ENCODE data around the gene RUNDC3A.

GRCh38 chr17:44258811-44259351 lies 49.5 kb upstream of the RUNDC3A start:
- TF ChIP-seq EZH2 (IDR thresholded peaks at IDR 0.05), result no peak
- TF ChIP-seq, protein P1, sequence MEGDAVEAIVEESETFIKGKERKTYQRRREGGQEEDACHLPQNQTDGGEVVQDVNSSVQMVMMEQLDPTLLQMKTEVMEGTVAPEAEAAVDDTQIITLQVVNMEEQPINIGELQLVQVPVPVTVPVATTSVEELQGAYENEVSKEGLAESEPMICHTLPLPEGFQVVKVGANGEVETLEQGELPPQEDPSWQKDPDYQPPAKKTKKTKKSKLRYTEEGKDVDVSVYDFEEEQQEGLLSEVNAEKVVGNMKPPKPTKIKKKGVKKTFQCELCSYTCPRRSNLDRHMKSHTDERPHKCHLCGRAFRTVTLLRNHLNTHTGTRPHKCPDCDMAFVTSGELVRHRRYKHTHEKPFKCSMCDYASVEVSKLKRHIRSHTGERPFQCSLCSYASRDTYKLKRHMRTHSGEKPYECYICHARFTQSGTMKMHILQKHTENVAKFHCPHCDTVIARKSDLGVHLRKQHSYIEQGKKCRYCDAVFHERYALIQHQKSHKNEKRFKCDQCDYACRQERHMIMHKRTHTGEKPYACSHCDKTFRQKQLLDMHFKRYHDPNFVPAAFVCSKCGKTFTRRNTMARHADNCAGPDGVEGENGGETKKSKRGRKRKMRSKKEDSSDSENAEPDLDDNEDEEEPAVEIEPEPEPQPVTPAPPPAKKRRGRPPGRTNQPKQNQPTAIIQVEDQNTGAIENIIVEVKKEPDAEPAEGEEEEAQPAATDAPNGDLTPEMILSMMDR (IDR thresholded peaks at IDR 0.05), result no peak
- no peak for TF ChIP-seq EZH2phosphoT487 (IDR thresholded peaks at IDR 0.05)
